Neutrophil (primary cell): Measurements from ENCODE around the gene PRDM16.

Experiments used
- H3K27ac ChIP-seq: fragments of 200-600 bp; sonication (generic); 2 replicates; pipeline ENCODE4 v1.5.1; 2016; ENCODE audit warnings: mild to moderate bottlenecking, moderate library complexity
- H3K27me3 ChIP-seq: fragments of 200-600 bp; sonication (generic); 2 replicates; pipeline ENCODE4 v1.6.0; 2016; ENCODE audit warnings: mild to moderate bottlenecking
- H3K36me3 ChIP-seq: fragments of 200-600 bp; sonication (generic); 2 replicates; pipeline ENCODE4 v1.5.1; 2017
- H3K4me1 ChIP-seq, 2 experiments: fragments of 200-600 bp in 1 of 2; sonication (generic) in 1 of 2; 1 replicate in 1 of 2; 2 replicates in 1 of 2; pipeline versions ENCODE4 v1.5.1 to v1.6.1; 2013 to 2016; ENCODE audit warnings: low read depth in 1 of 2, low read length in 1 of 2, mild to moderate bottlenecking in 1 of 2, moderate library complexity in 1 of 2; ENCODE audit not compliant: control insufficient read depth in 1 of 2, insufficient read depth in 1 of 2
- H3K4me3 ChIP-seq, 2 experiments: fragments of 200-600 bp in 1 of 2; sonication (generic) in 1 of 2; 1 replicate in 1 of 2; 2 replicates in 1 of 2; pipeline ENCODE4 v1.5.1; 2013 to 2016; ENCODE audit warnings: low read depth in 1 of 2, low read length in 1 of 2, mild to moderate bottlenecking in 1 of 2, moderate library complexity in 1 of 2
- H3K9me3 ChIP-seq: fragments of 200-600 bp; sonication (generic); 2 replicates; pipeline ENCODE4 v1.5.1; 2016
- CTCF ChIP-seq: fragments of 200-600 bp; sonication (generic); IDR thresholded peaks from 2 replicates; pipeline ENCODE4 v1.5.1; 2016; ENCODE audit warnings: antibody characterized with exemption

PRDM16 gene

GRCh38 chr1:3037281-3038040, 31.5 kb upstream of the PRDM16 start:
- Histone ChIP-seq H3K36me3 (no peaks in the 10 kb centered on the region), H3K4me3 (no peak overlapping the region), H3K27me3 (peaks cover 6% of the 10 kb centered on the region), H3K9me3 (no peaks in the 10 kb centered on the region), H3K4me1 (no peaks in the 10 kb centered on the region), H3K27ac (no peak overlapping the region)
- TF ChIP-seq CTCF, result no peak

GRCh38 chr1:3038113-3038551, 30.9 kb upstream of the PRDM16 start:
- Histone ChIP-seq H3K4me3 (no peak overlapping the region), H3K4me1 (no peaks in the 10 kb centered on the region), H3K36me3 (no peaks in the 10 kb centered on the region), H3K9me3 (no peaks in the 10 kb centered on the region), H3K27me3 (peaks cover 6% of the 10 kb centered on the region), H3K27ac (no peak overlapping the region)
- no peak for TF ChIP-seq CTCF

- no peaks in the 10 kb centered on the region for H3K36me3 ChIP-seq
- H3K27me3 ChIP-seq, result peaks cover 6% of the 10 kb centered on the region
- H3K9me3 ChIP-seq, result no peaks in the 10 kb centered on the region
- TF ChIP-seq CTCF, result no peak
- H3K4me3 ChIP-seq, result no peak overlapping the region
- no peaks in the 10 kb centered on the region for H3K4me1 ChIP-seq
- no peak overlapping the region for H3K27ac ChIP-seq
Observed at GRCh38 chr1:3038571-3039181, 30.3 kb upstream of the PRDM16 start.

GRCh38 chr1:3040004-3040403, 29.0 kb upstream of the PRDM16 start:
- Histone ChIP-seq H3K4me3 (no peak overlapping the region), H3K4me1 (no peaks in the 10 kb centered on the region), H3K9me3 (no peaks in the 10 kb centered on the region), H3K27ac (no peak overlapping the region), H3K27me3 (peaks cover 10% of the 10 kb centered on the region), H3K36me3 (no peaks in the 10 kb centered on the region)
- TF ChIP-seq CTCF, result no peak

- no peak overlapping the region for H3K4me3 ChIP-seq
- TF ChIP-seq CTCF, result no peak
- no peaks in the 10 kb centered on the region for H3K4me1 ChIP-seq
- H3K9me3 ChIP-seq, result no peaks in the 10 kb centered on the region
- H3K27ac ChIP-seq, result no peak overlapping the region
- H3K27me3 ChIP-seq, result peaks cover 10% of the 10 kb centered on the region
- H3K36me3 ChIP-seq, result no peaks in the 10 kb centered on the region
Observed at GRCh38 chr1:3042481-3042880, 26.5 kb upstream of the PRDM16 start.
